ENCODE measurements around the gene BAHCC1. TPM values are rescaled to one million over a fixed set of nuclear protein-coding genes. Genes with fewer than 3 reads are reported as not detected.

Gene BAHCC1
- total RNA-seq, 2 experiments from 2014 or later: 0.20 to 0.41 TPM

- H3K27me3 Mint-ChIP-seq: peaks cover 66% of the 10 kb centered on the region
- no peak for ATAC-seq (ENCODE audit: poor library complexity)
Observed at GRCh38 chr17:81391936-81392908, 3.0 kb upstream of the BAHCC1 start.

DNA sequence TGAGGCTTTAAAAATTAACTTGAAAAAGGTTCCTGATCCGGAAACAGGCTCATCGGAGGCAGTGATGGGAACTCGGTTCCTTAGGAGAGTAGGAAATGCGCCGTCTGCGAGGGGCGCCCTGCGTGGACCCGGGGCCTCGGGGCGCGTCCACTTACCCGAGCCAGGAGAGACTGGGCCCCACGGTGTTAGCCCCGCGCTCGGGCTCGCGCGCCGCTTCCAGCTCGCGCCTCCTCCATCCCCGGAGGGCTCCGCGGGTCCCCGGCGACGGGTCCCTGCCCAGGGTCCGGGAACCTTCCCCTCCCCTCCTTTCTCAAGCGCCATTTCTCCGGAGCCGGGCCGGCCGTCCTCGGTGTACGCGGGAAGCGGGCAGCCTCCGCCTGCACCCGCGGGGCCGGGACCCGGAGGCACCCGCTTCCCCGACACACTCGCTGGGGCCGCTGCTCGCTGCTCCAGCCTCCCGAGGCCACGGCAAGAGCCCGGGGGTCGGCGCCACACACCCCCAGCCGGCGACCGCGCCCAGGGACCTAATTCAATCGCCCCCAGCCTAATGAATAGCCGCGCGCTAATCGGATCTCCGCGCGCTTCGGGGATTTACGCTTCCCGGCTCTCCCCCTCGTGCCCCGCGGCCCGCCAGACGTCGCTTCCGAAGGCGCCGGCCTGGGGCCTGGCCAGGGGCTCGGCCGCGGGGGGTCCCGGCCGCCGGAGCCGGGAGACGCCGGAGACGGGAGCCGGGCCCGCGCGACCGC is 2.2 kb upstream of the BAHCC1 start:
- ChIA-PET CTCF (interaction anchor here (1.1 kb wide), 1 partner anchor 101 kb away, joined by 3 read pairs; no protein-coding TSS in a partner anchor), POLR2A (interaction anchor here (2.4 kb wide), 1 partner anchor 116 kb away, joined by 8 read pairs; no protein-coding TSS in a partner anchor)
- Mint-ChIP-seq H3K4me1 (ENCODE audit: low read depth) (peaks cover 23% of the 10 kb centered on the region), H3K4me3 (no peak overlapping the region), H3K36me3 (ENCODE audit: low read depth) (peaks cover 4% of the 10 kb centered on the region), H3K27ac (no peak overlapping the region), H3K9me3 (no peaks in the 10 kb centered on the region), H3K27me3 (peaks cover 67% of the 10 kb centered on the region)
- no peaks in the 10 kb centered on the region for H3K36me3 ChIP-seq (ENCODE audit: insufficient read depth, low read length)
- DNase-seq: peak in 1 of 14 experiments; percentile 50
- H3K4me1 ChIP-seq (ENCODE audit: insufficient read depth, low read length): peaks cover 54% of the 10 kb centered on the region
- TF ChIP-seq, protein P1, sequence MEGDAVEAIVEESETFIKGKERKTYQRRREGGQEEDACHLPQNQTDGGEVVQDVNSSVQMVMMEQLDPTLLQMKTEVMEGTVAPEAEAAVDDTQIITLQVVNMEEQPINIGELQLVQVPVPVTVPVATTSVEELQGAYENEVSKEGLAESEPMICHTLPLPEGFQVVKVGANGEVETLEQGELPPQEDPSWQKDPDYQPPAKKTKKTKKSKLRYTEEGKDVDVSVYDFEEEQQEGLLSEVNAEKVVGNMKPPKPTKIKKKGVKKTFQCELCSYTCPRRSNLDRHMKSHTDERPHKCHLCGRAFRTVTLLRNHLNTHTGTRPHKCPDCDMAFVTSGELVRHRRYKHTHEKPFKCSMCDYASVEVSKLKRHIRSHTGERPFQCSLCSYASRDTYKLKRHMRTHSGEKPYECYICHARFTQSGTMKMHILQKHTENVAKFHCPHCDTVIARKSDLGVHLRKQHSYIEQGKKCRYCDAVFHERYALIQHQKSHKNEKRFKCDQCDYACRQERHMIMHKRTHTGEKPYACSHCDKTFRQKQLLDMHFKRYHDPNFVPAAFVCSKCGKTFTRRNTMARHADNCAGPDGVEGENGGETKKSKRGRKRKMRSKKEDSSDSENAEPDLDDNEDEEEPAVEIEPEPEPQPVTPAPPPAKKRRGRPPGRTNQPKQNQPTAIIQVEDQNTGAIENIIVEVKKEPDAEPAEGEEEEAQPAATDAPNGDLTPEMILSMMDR (IDR thresholded peaks at IDR 0.05): no peak
- ATAC-seq (ENCODE audit: poor library complexity): no peak
- no peak overlapping the region for H3K27ac ChIP-seq (ENCODE audit: low read depth in 1 of 2, low read length in 2 of 2)
- H3K9me3 ChIP-seq (ENCODE audit: control insufficient read depth in 1 of 2, insufficient read depth in 1 of 2, low read length in 2 of 2): peaks cover 0 to 44% of the 10 kb centered on the region in 2 experiments
- H3K27me3 ChIP-seq (ENCODE audit: control insufficient read depth in 1 of 2, insufficient read depth in 2 of 2, low read length in 2 of 2): peaks cover 69 to 91% of the 10 kb centered on the region in 2 experiments
- no peak overlapping the region for H3K4me3 ChIP-seq (ENCODE audit: low read length)
- intact Hi-C loops (cut with DNase I, micrococcal nuclease): no loop called here

More at GRCh38 chr17:81391936-81392908, 3.0 kb upstream of the BAHCC1 start:
- Histone ChIP-seq H3K27me3 (ENCODE audit: control insufficient read depth in 1 of 2, insufficient read depth in 2 of 2, low read length in 2 of 2) (peaks cover 69 to 89% of the 10 kb centered on the region in 2 experiments), H3K4me3 (ENCODE audit: low read length) (no peak overlapping the region), H3K4me1 (ENCODE audit: insufficient read depth, low read length) (peaks cover 54% of the 10 kb centered on the region), H3K27ac (ENCODE audit: low read depth in 1 of 2, low read length in 2 of 2) (no peak overlapping the region), H3K9me3 (ENCODE audit: control insufficient read depth in 1 of 2, insufficient read depth in 1 of 2, low read length in 2 of 2) (peaks cover 0 to 38% of the 10 kb centered on the region in 2 experiments), H3K36me3 (ENCODE audit: insufficient read depth, low read length) (no peaks in the 10 kb centered on the region)
- intact Hi-C loops (cut with DNase I, micrococcal nuclease): no loop called here
- no peak for DNase-seq
- H3K4me1 Mint-ChIP-seq (ENCODE audit: low read depth): peaks cover 18% of the 10 kb centered on the region
- H3K27ac Mint-ChIP-seq: no peak overlapping the region
- no peaks in the 10 kb centered on the region for H3K9me3 Mint-ChIP-seq
- peaks cover 4% of the 10 kb centered on the region for H3K36me3 Mint-ChIP-seq (ENCODE audit: low read depth)
- TF ChIP-seq, protein P1 (IDR thresholded peaks at IDR 0.05): no peak
- POLR2A ChIA-PET: no interaction called here
- H3K4me3 Mint-ChIP-seq: no peak overlapping the region
- CTCF ChIA-PET: interaction anchor here (1.1 kb wide), 1 partner anchor 100 kb away, joined by 3 read pairs; no protein-coding TSS in a partner anchor

DNA sequence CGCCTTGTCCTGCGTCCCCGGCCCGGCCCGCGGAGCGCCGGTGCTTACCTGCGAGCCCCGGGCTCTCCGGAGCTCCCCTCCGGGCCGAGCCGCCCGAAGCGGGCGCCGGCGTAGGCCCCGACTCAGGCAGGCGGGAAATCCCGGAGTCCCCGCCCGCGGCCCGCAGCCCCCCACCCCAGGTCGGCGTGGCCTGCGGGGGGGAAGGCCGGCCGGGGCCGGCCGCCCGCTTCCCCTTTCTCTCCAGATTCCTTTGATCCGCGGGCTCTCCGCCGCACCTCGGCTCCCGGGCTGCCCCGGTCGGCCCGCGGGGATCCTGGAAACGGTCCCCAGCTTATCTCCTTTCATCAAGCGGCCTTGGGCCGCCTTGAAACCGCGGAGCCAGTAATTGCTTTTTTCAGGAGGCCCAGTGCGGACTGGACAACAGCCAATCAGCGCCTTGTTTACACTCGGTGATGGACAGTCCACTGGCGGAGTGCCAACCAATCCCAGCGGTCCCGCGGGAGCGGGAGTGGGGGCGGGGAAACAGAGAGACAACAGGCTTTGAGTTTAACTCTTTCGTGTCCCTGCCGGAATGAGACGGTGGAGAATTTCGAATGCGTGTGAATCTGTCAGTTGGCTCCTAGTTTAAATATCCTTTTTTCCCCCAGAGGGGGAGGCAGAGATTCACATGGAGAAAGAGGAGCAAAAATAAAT is 1.4 kb upstream of the BAHCC1 start:
- intact Hi-C loops (cut with DNase I, micrococcal nuclease): loop anchor here in 1 of 2 experiments (2.0 kb wide), 1 partner anchor 117 kb away; no protein-coding TSS in a partner anchor
- Histone ChIP-seq H3K4me3 (ENCODE audit: low read length) (no peak overlapping the region), H3K4me1 (ENCODE audit: insufficient read depth, low read length) (peaks cover 62% of the 10 kb centered on the region), H3K27me3 (ENCODE audit: control insufficient read depth in 1 of 2, insufficient read depth in 2 of 2, low read length in 2 of 2) (peaks cover 70 to 91% of the 10 kb centered on the region in 2 experiments), H3K9me3 (ENCODE audit: control insufficient read depth in 1 of 2, insufficient read depth in 1 of 2, low read length in 2 of 2) (peaks cover 0 to 46% of the 10 kb centered on the region in 2 experiments), H3K27ac (ENCODE audit: low read depth in 1 of 2, low read length in 2 of 2) (no peak overlapping the region), H3K36me3 (ENCODE audit: insufficient read depth, low read length) (no peaks in the 10 kb centered on the region)
- Mint-ChIP-seq H3K36me3 (ENCODE audit: low read depth) (peaks cover 4% of the 10 kb centered on the region), H3K27ac (no peak overlapping the region), H3K9me3 (no peaks in the 10 kb centered on the region), H3K4me3 (peak overlapping the region; percentile 34), H3K4me1 (ENCODE audit: low read depth) (peaks cover 27% of the 10 kb centered on the region), H3K27me3 (peaks cover 65% of the 10 kb centered on the region)
- ChIA-PET POLR2A (interaction anchor here (0.6 to 2.4 kb wide), 2 partner anchors 115 to 232 kb away, joined by 3 to 8 read pairs; no protein-coding TSS in a partner anchor), CTCF (no interaction called here)
- ATAC-seq (ENCODE audit: poor library complexity): no peak
- DNase-seq: peak in 5 of 14 experiments; percentile 32 to 80 (median 62)
- TF ChIP-seq, protein P1 (IDR thresholded peaks at IDR 0.05): no peak

Data from CD4-positive, alpha-beta T cell (primary cell).